NT2/D1 (cell line): ENCODE results near the gene CSE1L.

Experiments used
- DNase-seq: peaks from one replicate; pipeline ENCODE4 v3.0.0-alpha.2; 2011; ENCODE audit warnings: low read depth, low spot score
- H3K27me3 ChIP-seq: 2 replicates; pipeline ENCODE4 v1.6.0; 2011; ENCODE audit warnings: mild to moderate bottlenecking; ENCODE audit not compliant: insufficient read length, insufficient read depth
- H3K36me3 ChIP-seq: 2 replicates; pipeline ENCODE4 v1.6.1; 2011; ENCODE audit warnings: mild to moderate bottlenecking, low read length, mixed read lengths; ENCODE audit not compliant: insufficient read depth, insufficient read length
- H3K4me1 ChIP-seq: 2 replicates; pipeline ENCODE4 v1.5.1; 2011; ENCODE audit not compliant: insufficient read depth, insufficient read length
- H3K4me3 ChIP-seq: 2 replicates; pipeline ENCODE4 v1.5.1; 2011; ENCODE audit warnings: low read depth; ENCODE audit not compliant: insufficient read length
- H3K9ac ChIP-seq: 2 replicates; pipeline ENCODE4 v1.6.0; 2011; ENCODE audit warnings: low read depth; ENCODE audit not compliant: insufficient read length
- H3K9me3 ChIP-seq: 2 replicates; pipeline ENCODE4 v1.5.1; 2011; ENCODE audit warnings: mild to moderate bottlenecking, low read length; ENCODE audit not compliant: insufficient read depth
- SUZ12 ChIP-seq: IDR thresholded peaks from 2 replicates; pipeline ENCODE4 v1.6.1; 2011; ENCODE audit not compliant: insufficient read length, insufficient read depth; ENCODE audit errors: extremely low read depth
- YY1 ChIP-seq: IDR thresholded peaks from 2 replicates; pipeline ENCODE4 v1.6.1; 2011; ENCODE audit not compliant: insufficient read length, insufficient read depth
- ZNF274 ChIP-seq: IDR thresholded peaks from 2 replicates; pipeline ENCODE4 v1.6.1; 2011; ENCODE audit warnings: mild to moderate bottlenecking, low read depth, low read length

Gene CSE1L

GRCh38 chr20:49039854-49040253 is 6.3 kb upstream of the CSE1L start:
- H3K9ac ChIP-seq = no peak overlapping the region
- H3K4me1 ChIP-seq = no peaks in the 10 kb centered on the region
- TF ChIP-seq SUZ12 = no peak
- TF ChIP-seq YY1 = no peak

GRCh38 chr20:49043000-49043399 is 3.1 kb upstream of the CSE1L start:
- Histone ChIP-seq H3K36me3 (peaks cover 6% of the 10 kb centered on the region), H3K27me3 (no peaks in the 10 kb centered on the region), H3K4me1 (no peaks in the 10 kb centered on the region), H3K9me3 (no peaks in the 10 kb centered on the region), H3K4me3 (no peak overlapping the region), H3K9ac (no peak overlapping the region)
- DNase-seq = no peak
- TF ChIP-seq ZNF274 (no peak), SUZ12 (no peak), YY1 (no peak)

More at GRCh38 chr20:49039854-49040253, 6.3 kb upstream of the CSE1L start:
- H3K36me3 ChIP-seq = no peaks in the 10 kb centered on the region
- DNase-seq = no peak
- no peaks in the 10 kb centered on the region for H3K9me3 ChIP-seq
- no peak overlapping the region for H3K4me3 ChIP-seq
- no peaks in the 10 kb centered on the region for H3K27me3 ChIP-seq

- peak overlapping the region; percentile 100 for H3K4me3 ChIP-seq
- no peaks in the 10 kb centered on the region for H3K4me1 ChIP-seq
- peaks cover 29% of the 10 kb centered on the region for H3K36me3 ChIP-seq
- DNase-seq = no peak
- peak overlapping the region; percentile 100 for H3K9ac ChIP-seq
- no peaks in the 10 kb centered on the region for H3K27me3 ChIP-seq
- no peak for TF ChIP-seq YY1
- H3K9me3 ChIP-seq = no peaks in the 10 kb centered on the region
Observed at GRCh38 chr20:49045440-49046086, 549 bp upstream of the CSE1L start.

GRCh38 chr20:49052334-49052733 is 6.2 kb downstream of the CSE1L start:
- no peak overlapping the region for H3K9ac ChIP-seq
- no peak overlapping the region for H3K4me3 ChIP-seq
- peaks cover 78% of the 10 kb centered on the region for H3K36me3 ChIP-seq

GRCh38 chr20:49054056-49054643 is 8.0 kb downstream of the CSE1L start:
- DNase-seq = no peak
- Histone ChIP-seq H3K4me1 (peaks cover 7% of the 10 kb centered on the region), H3K4me3 (no peak overlapping the region), H3K9me3 (no peaks in the 10 kb centered on the region), H3K27me3 (no peaks in the 10 kb centered on the region), H3K36me3 (peaks cover 77% of the 10 kb centered on the region), H3K9ac (no peak overlapping the region)
- TF ChIP-seq YY1 = no peak
- no peak for TF ChIP-seq SUZ12
- no peak for TF ChIP-seq ZNF274

More at GRCh38 chr20:49052334-49052733, 6.2 kb downstream of the CSE1L start:
- Histone ChIP-seq H3K27me3 (no peaks in the 10 kb centered on the region), H3K4me1 (peaks cover 7% of the 10 kb centered on the region), H3K9me3 (no peaks in the 10 kb centered on the region)
- DNase-seq = no peak
- no peak for TF ChIP-seq YY1
- TF ChIP-seq ZNF274 = no peak
- no peak for TF ChIP-seq SUZ12

- TF ChIP-seq YY1 = no peak
- no peak for TF ChIP-seq ZNF274
- no peak for TF ChIP-seq SUZ12
- no peak overlapping the region for H3K9ac ChIP-seq
- H3K4me3 ChIP-seq = no peak overlapping the region
- H3K27me3 ChIP-seq = no peaks in the 10 kb centered on the region
- no peaks in the 10 kb centered on the region for H3K4me1 ChIP-seq
- DNase-seq = no peak
- H3K36me3 ChIP-seq = peaks cover 90% of the 10 kb centered on the region
- H3K9me3 ChIP-seq = no peaks in the 10 kb centered on the region
Observed at GRCh38 chr20:49063279-49063678, 17.2 kb downstream of the CSE1L start.

- no peak overlapping the region for H3K9ac ChIP-seq
- H3K36me3 ChIP-seq = peaks cover 96% of the 10 kb centered on the region
- no peak for DNase-seq
- H3K9me3 ChIP-seq = no peaks in the 10 kb centered on the region
- no peak overlapping the region for H3K4me3 ChIP-seq
- TF ChIP-seq SUZ12 (no peak), ZNF274 (no peak), YY1 (no peak)
- H3K27me3 ChIP-seq = no peaks in the 10 kb centered on the region
- H3K4me1 ChIP-seq = no peaks in the 10 kb centered on the region
Observed at GRCh38 chr20:49074521-49074920, 28.4 kb downstream of the CSE1L start.
